NCI-H460 (cell line): ENCODE measurements around the gene SEMA3C. TPM values are rescaled to one million over a fixed set of nuclear protein-coding genes. Genes with fewer than 3 reads are reported as not detected.

ENCODE experiments used
- DNase-seq: peaks from one replicate; pipeline ENCODE4 v3.0.0-alpha.2; 2016; ENCODE audit warnings: low read depth; ENCODE audit errors: extremely low read depth
- total RNA-seq: library from RNA; depleted of rRNA; stranded (reverse); fragments of >200 nt; shearing (Covaris generic); gene quantifications from 2 replicates; pipeline ENCODE4 v1.2.3, GENCODE V29; 2014

SEMA3C gene
- total RNA-seq, 1 experiment from 2014 or later = 8.2 TPM

GRCh38 chr7:80760292-80760691, 158.6 kb downstream of the SEMA3C start:
- DNase-seq = no peak

- DNase-seq = no peak
These were observed 165.7 kb downstream of the SEMA3C start for GRCh38 chr7:80752954-80753690.

GRCh38 chr7:80749270-80749669, 169.6 kb downstream of the SEMA3C start:
- DNase-seq = no peak

- DNase-seq = no peak
These were observed 170.3 kb downstream of the SEMA3C start for GRCh38 chr7:80748363-80749042.

GRCh38 chr7:80740778-80741545, 177.9 kb downstream of the SEMA3C start:
- no peak for DNase-seq

- DNase-seq = no peak
These were observed 182.3 kb downstream of the SEMA3C start for GRCh38 chr7:80736371-80737125.

GRCh38 chr7:80735330-80735729, 183.5 kb downstream of the SEMA3C start:
- no peak for DNase-seq

- DNase-seq = no peak
These were observed 184.8 kb downstream of the SEMA3C start for GRCh38 chr7:80734011-80734410.

- DNase-seq = no peak
These were observed 185.4 kb downstream of the SEMA3C start for GRCh38 chr7:80733333-80733915.

- peak; percentile 30 for DNase-seq
These were observed 186.2 kb downstream of the SEMA3C start for GRCh38 chr7:80732630-80733029.

GRCh38 chr7:80731281-80731680, 187.6 kb downstream of the SEMA3C start:
- DNase-seq = no peak

GRCh38 chr7:80729591-80730320, 189.1 kb downstream of the SEMA3C start:
- no peak for DNase-seq

- DNase-seq = no peak
These were observed 192.2 kb downstream of the SEMA3C start for GRCh38 chr7:80726666-80727065.

GRCh38 chr7:80725181-80725611, 193.7 kb downstream of the SEMA3C start:
- DNase-seq = no peak

- no peak for DNase-seq
These were observed 194.5 kb downstream of the SEMA3C start for GRCh38 chr7:80724249-80724871.

GRCh38 chr7:80722616-80723195, 196.1 kb downstream of the SEMA3C start:
- peak; percentile 97 for DNase-seq

GRCh38 chr7:80721883-80722615, 196.8 kb downstream of the SEMA3C start:
- peak; percentile 67 for DNase-seq

- DNase-seq = no peak
These were observed 198.7 kb downstream of the SEMA3C start for GRCh38 chr7:80720146-80720545.
